Neutrophil (primary cell): ENCODE results near the gene NALCN.

Experiments used
- H3K27ac ChIP-seq: fragments of 200-600 bp; sonication (generic); 2 replicates; pipeline ENCODE4 v1.5.1; 2016; ENCODE audit warnings: mild to moderate bottlenecking, moderate library complexity
- H3K27me3 ChIP-seq: fragments of 200-600 bp; sonication (generic); 2 replicates; pipeline ENCODE4 v1.6.0; 2016; ENCODE audit warnings: mild to moderate bottlenecking
- H3K36me3 ChIP-seq: fragments of 200-600 bp; sonication (generic); 2 replicates; pipeline ENCODE4 v1.5.1; 2017
- H3K4me1 ChIP-seq, 2 experiments: fragments of 200-600 bp in 1 of 2; sonication (generic) in 1 of 2; 1 replicate in 1 of 2; 2 replicates in 1 of 2; pipeline versions ENCODE4 v1.5.1 to v1.6.1; 2013 to 2016; ENCODE audit warnings: low read depth in 1 of 2, low read length in 1 of 2, mild to moderate bottlenecking in 1 of 2, moderate library complexity in 1 of 2; ENCODE audit not compliant: control insufficient read depth in 1 of 2, insufficient read depth in 1 of 2
- H3K4me3 ChIP-seq, 2 experiments: fragments of 200-600 bp in 1 of 2; sonication (generic) in 1 of 2; 1 replicate in 1 of 2; 2 replicates in 1 of 2; pipeline ENCODE4 v1.5.1; 2013 to 2016; ENCODE audit warnings: low read depth in 1 of 2, low read length in 1 of 2, mild to moderate bottlenecking in 1 of 2, moderate library complexity in 1 of 2
- H3K9me3 ChIP-seq: fragments of 200-600 bp; sonication (generic); 2 replicates; pipeline ENCODE4 v1.5.1; 2016
- TF ChIP-seq, protein P1 (sequence below): fragments of 200-600 bp; sonication (generic); IDR thresholded peaks from 2 replicates; pipeline ENCODE4 v1.5.1; 2016; ENCODE audit warnings: antibody characterized with exemption

The NALCN gene

DNA sequence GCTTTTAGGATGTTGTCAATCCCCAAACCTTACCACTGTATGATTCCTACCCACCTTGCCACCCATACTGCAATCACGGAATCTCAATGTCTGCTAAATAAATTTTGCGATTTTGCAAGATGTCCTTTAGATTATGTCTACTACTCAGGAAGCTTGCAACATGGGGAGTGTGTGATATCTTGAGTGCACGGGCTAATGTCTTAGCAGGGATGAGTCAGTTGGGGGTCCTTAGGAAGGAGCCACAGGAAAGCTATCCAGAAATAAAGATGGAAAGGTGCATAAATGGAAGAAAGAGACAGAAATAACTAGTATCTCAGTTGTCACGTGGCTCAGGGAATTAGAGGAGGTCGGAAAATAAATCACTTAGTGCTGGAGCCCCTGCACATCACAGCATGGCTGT, 77.1 kb downstream of the NALCN start:
- Histone ChIP-seq H3K27ac (no peak overlapping the region), H3K27me3 (no peaks in the 10 kb centered on the region), H3K4me1 (no peaks in the 10 kb centered on the region), H3K36me3 (no peaks in the 10 kb centered on the region), H3K4me3 (no peak overlapping the region), H3K9me3 (no peaks in the 10 kb centered on the region)
- TF ChIP-seq, protein P1, sequence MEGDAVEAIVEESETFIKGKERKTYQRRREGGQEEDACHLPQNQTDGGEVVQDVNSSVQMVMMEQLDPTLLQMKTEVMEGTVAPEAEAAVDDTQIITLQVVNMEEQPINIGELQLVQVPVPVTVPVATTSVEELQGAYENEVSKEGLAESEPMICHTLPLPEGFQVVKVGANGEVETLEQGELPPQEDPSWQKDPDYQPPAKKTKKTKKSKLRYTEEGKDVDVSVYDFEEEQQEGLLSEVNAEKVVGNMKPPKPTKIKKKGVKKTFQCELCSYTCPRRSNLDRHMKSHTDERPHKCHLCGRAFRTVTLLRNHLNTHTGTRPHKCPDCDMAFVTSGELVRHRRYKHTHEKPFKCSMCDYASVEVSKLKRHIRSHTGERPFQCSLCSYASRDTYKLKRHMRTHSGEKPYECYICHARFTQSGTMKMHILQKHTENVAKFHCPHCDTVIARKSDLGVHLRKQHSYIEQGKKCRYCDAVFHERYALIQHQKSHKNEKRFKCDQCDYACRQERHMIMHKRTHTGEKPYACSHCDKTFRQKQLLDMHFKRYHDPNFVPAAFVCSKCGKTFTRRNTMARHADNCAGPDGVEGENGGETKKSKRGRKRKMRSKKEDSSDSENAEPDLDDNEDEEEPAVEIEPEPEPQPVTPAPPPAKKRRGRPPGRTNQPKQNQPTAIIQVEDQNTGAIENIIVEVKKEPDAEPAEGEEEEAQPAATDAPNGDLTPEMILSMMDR: no peak

GRCh38 chr13:101332583-101332982, 83.7 kb downstream of the NALCN start:
- no peaks in the 10 kb centered on the region for H3K4me1 ChIP-seq
- no peak overlapping the region for H3K27ac ChIP-seq
- H3K9me3 ChIP-seq: no peaks in the 10 kb centered on the region
- H3K36me3 ChIP-seq: no peaks in the 10 kb centered on the region
- H3K27me3 ChIP-seq: no peaks in the 10 kb centered on the region
- TF ChIP-seq, protein P1: no peak
- no peak overlapping the region for H3K4me3 ChIP-seq

DNA sequence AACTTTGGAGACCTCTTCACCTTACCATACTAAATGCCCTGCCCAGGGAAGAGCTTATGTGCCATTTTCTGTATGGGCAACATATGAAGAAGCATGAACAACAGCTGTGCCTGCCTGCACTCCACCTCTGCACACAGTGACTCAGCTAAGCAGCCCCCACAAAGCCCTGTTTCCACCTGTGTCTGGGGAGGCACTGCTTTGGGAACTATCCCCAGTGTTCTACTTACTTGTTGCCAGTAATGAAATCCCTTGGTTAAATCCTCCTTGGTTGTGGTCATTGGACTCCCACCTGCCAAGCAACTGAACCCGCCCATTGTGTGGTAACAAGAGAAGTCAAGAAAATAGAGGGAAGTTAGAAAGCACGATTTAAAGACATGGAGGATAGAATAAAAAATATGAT, 84.6 kb downstream of the NALCN start:
- TF ChIP-seq, protein P1: no peak
- H3K36me3 ChIP-seq: no peaks in the 10 kb centered on the region

DNA sequence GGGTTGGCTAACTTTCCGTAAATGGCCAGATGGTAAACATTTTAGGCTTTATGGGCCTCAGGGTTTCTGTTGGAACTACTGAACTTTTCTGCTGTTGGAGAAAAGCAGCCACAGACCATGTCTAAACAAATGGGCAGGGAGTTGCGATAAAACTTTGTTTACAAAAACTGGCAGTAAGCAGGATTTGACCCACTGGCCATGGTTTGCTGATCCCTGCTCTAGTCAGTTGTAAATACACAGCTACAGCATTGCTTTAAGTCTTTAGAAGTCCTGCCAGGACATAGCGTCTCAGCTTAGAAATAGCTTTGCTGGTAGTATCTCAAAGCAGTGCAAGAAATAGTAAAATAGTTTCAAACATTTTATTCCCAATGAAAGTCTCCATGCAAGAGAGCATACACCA, 88.4 kb downstream of the NALCN start:
- Histone ChIP-seq H3K4me3 (no peak overlapping the region), H3K9me3 (no peaks in the 10 kb centered on the region), H3K27ac (no peak overlapping the region), H3K36me3 (no peaks in the 10 kb centered on the region), H3K4me1 (no peaks in the 10 kb centered on the region), H3K27me3 (no peaks in the 10 kb centered on the region)
- TF ChIP-seq, protein P1: no peak

More for the DNA sequence above, 84.6 kb downstream of the NALCN start:
- Histone ChIP-seq H3K27me3 (no peaks in the 10 kb centered on the region), H3K9me3 (no peaks in the 10 kb centered on the region), H3K27ac (no peak overlapping the region), H3K4me1 (no peaks in the 10 kb centered on the region), H3K4me3 (no peak overlapping the region)

DNA sequence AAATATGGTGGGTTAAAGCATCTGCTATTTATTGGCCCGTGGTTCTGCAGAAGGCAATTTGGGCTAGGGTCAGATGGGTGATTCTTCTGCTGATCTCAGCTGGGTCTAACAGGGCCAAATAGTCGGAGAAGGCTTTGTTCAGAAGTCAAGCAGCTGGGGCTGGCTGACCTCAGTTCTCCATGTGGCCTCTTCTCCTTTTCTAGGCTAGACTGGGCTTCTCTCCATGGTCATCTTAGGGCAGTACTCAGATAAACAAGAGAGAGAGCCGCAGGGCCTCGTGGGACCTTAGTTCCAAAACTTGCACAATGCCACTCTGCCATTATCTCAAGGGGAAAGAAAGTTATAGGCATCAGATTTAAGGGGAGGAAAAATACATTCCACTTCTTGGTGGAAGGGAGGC, 89.6 kb downstream of the NALCN start:
- no peaks in the 10 kb centered on the region for H3K27me3 ChIP-seq
- no peaks in the 10 kb centered on the region for H3K36me3 ChIP-seq

More for the DNA sequence above, 89.6 kb downstream of the NALCN start:
- TF ChIP-seq, protein P1: no peak
- H3K27ac ChIP-seq: no peak overlapping the region
- no peaks in the 10 kb centered on the region for H3K9me3 ChIP-seq
- H3K4me1 ChIP-seq: no peaks in the 10 kb centered on the region
- H3K4me3 ChIP-seq: no peak overlapping the region
